GM21390 (cell line): ENCODE data around the gene CCDC102A.
A peak's percentile ranks its signal among the peaks of the same experiment; 100 is the strongest.

Experiments used
- ATAC-seq: cut with Tn5 transposase; IDR thresholded peaks from one replicate; pipeline ENCODE4 v1.9.1; 2021; ENCODE audit not compliant: unreplicated experiment

CCDC102A gene

GRCh38 chr16:57522960-57523359 lies 13.4 kb downstream of the CCDC102A start:
- no peak for ATAC-seq

GRCh38 chr16:57519796-57520360 lies 16.5 kb downstream of the CCDC102A start:
- peak; percentile 51 for ATAC-seq

- no peak for ATAC-seq
Measured at GRCh38 chr16:57518922-57519321, 17.4 kb downstream of the CCDC102A start.

- ATAC-seq, result no peak
Measured at GRCh38 chr16:57518520-57518919, 17.9 kb downstream of the CCDC102A start.

- no peak for ATAC-seq
Measured at GRCh38 chr16:57517397-57518367, 18.7 kb downstream of the CCDC102A start.

GRCh38 chr16:57516773-57517172 lies 19.6 kb downstream of the CCDC102A start:
- no peak for ATAC-seq

- ATAC-seq, result no peak
Measured at GRCh38 chr16:57516176-57516725, 20.1 kb downstream of the CCDC102A start.

- ATAC-seq, result no peak
Measured at GRCh38 chr16:57514791-57515600, 21.4 kb downstream of the CCDC102A start.

GRCh38 chr16:57514371-57514770 lies 22.0 kb downstream of the CCDC102A start:
- no peak for ATAC-seq

GRCh38 chr16:57513371-57514102 lies 22.8 kb downstream of the CCDC102A start:
- no peak for ATAC-seq

GRCh38 chr16:57512296-57513001 lies 23.9 kb downstream of the CCDC102A start:
- no peak for ATAC-seq

GRCh38 chr16:57510016-57510871 lies 26.1 kb downstream of the CCDC102A start:
- no peak for ATAC-seq

GRCh38 chr16:57509231-57509923 lies 27.0 kb downstream of the CCDC102A start:
- no peak for ATAC-seq

GRCh38 chr16:57508035-57508425 lies 28.3 kb downstream of the CCDC102A start:
- no peak for ATAC-seq

GRCh38 chr16:57507136-57508034 lies 29.0 kb downstream of the CCDC102A start:
- no peak for ATAC-seq

- no peak for ATAC-seq
Measured at GRCh38 chr16:57505169-57505568, 31.2 kb downstream of the CCDC102A start.

- no peak for ATAC-seq
Measured at GRCh38 chr16:57504491-57504890, 31.9 kb downstream of the CCDC102A start.
